CD1c-positive myeloid dendritic cell (primary cell): ENCODE data around the gene GRAMD4.

Experiments
- DNase-seq: peaks from one replicate; pipeline ENCODE4 v3.0.0-alpha.2; 2016; ENCODE audit errors: extremely low spot score

GRAMD4 gene

DNA sequence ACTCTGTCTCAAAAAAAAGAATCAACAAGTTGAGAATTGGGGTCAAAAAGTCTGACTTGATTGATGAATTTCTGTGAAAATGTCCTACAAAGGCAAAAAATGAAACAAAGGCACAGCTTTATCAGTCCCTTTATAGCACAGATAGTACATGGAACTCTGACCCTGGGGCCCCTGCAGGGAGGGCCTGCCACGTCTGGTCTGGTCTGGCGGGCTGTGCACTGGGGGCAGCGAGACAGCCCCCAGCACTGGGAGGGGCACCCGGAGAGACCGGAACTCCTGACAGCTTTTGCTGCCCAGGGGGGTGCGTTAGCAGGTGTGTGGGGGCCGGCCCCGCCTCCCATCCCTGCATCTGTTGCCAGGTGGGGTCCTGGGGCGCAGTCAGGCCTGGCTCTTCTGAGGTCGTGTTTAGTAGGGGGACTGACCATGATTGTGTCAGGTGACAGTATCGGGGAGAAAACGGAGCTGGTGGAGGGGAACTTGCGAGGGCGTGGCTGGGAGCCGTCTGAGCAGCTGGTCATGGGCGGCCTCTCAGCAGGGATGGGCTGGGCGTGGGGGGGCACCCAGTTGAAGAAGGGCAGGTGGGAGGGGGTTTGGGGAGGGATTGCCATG lies 51.7 kb downstream of the GRAMD4 start:
- no peak for DNase-seq

DNA sequence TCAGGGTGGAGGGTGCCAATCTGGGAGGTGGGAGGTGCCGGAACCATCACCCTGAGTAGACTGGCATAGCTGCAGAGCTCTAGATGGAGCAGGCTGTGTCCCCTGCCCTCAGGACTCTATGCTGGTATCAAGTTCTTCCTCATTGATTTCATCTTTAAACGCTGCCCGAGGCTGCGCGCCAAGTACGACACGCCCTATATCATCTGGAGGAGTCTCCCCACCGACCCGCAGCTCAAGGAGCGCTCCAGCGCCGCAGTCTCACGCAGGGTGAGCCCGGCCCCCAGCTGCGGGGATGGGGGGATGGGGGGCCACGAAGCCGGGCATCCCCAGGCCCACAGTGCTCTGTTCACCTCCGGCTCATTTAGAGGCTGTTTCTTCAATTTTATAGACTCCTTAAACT lies 52.5 kb downstream of the GRAMD4 start:
- no peak for DNase-seq

GRCh38 chr22:46673205-46673604 lies 53.0 kb downstream of the GRAMD4 start:
- DNase-seq, result no peak

DNA sequence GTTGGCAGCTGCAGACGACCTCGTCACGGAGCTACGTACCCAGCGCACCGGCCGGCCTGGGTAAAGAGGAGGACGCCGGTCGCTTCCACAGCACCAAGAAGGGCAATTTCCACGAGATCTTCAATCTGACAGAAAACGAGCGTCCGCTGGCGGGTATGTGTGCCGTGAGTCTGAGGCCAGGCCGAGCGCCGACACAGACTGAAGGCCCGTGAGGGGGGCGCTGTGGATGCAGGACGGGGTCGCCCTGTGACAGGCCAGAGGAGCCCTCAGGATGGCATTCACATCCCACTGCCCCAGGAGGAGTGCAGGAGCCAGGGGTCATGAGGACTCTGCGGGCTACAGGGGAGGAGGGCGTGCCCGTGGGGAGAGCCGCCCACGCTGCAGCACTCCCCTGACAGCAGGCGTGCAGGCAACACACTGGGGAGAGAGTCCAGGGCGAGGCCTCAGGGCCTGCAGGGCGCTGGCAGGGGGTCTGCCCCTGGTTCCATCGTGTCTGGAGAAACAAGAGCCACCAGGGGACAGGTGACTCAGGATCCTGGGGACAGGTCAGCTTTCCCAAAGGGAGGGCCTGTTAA lies 53.6 kb downstream of the GRAMD4 start:
- DNase-seq, result peak; percentile 27

- peak; percentile 90 for DNase-seq
Observed at GRCh38 chr22:46674367-46674781, 54.2 kb downstream of the GRAMD4 start.

GRCh38 chr22:46674906-46675305 lies 54.7 kb downstream of the GRAMD4 start:
- DNase-seq, result no peak

DNA sequence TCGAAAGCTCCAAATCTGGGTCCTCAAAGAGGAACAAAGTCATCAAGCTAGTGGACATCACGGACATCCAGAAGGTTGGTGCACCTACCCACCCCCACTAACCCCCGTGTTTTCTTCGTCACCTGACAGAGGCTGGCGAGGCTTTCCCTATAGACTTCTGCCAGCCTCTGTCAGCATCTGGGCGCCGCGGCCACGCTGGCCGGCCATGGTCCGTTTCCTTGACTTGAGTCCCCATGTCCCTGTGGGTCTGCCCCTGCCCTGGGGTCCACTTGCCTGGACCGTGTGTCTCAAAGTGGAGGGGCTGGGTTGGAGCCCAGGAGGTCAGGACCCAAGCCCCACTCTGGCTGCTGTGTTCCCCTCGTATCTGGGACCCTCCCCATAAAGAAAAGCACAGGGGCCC lies 55.3 kb downstream of the GRAMD4 start:
- DNase-seq, result no peak

DNA sequence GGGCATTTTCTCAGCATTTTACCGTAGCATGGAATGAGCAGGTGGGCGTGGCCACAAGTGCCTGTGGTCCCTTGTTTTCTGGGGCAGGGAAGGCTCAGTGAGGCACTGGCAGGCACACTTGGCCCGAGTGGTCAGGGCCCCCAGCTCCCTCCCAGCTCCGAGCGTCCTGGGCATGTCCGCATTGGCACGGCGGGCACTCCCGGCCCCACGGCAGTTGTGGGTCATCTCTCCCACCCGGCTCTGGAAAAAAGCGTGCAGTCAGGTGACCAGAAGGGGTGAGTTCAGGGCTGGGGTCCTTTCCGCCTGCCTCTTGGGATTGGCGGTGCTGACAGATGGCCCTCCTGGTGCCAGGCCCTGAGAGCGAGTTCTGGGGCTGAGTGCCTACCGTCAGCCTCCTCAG lies 55.8 kb downstream of the GRAMD4 start:
- DNase-seq, result no peak

GRCh38 chr22:46676479-46676878 lies 56.3 kb downstream of the GRAMD4 start:
- no peak for DNase-seq

DNA sequence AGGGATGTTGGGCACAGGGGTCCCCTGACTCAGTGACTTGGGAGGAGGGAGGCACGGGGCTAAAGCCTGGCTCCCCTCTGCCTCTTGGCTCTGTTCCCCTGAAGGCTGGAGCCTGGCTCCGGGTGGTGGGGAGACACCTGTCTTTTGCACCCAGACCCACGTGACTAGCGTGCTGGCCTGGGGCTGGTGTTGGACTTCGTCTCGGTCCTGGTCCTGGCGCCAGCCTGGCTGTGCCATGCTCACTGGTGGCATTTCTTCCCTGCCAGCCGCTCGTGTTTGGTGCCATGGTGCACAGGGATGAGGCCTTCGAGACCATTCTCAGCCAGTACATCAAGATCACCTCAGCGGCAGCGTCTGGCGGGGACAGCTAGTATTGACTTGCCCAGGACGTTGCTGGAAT lies 56.7 kb downstream of the GRAMD4 start:
- DNase-seq, result no peak

DNA sequence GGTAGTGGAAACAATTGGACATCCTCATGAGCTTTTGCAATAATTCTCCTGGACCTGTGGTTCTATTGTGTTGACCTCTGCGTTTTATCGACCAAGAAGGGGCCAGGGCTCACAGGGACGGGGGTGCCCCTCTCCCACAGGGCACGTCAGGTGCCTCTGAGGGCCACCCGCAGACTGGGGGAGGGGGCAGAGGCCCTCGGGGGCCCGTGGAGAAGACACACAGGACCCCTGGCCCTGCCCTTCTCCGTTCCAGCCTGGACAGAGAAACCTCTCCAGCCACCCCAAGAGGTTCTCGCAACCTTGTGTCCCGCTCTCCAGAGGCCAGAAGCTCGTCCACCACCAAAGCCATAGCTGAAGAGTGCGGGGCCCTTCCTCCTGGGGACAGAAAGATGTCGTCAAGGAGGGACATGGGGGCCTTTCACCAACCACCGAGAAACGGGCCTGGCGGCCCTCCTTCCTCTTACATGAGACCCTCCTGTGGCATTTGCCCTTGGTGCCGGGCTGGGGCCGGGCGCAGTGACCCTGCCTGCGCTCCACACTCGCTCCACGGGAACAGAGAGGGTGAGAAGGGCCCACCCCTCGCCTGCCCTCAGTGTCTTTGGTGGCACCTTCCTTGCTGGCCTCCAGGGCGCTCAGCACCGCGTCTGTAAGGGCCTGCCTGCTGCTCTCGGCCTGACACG lies 57.3 kb downstream of the GRAMD4 start:
- DNase-seq, result no peak

DNA sequence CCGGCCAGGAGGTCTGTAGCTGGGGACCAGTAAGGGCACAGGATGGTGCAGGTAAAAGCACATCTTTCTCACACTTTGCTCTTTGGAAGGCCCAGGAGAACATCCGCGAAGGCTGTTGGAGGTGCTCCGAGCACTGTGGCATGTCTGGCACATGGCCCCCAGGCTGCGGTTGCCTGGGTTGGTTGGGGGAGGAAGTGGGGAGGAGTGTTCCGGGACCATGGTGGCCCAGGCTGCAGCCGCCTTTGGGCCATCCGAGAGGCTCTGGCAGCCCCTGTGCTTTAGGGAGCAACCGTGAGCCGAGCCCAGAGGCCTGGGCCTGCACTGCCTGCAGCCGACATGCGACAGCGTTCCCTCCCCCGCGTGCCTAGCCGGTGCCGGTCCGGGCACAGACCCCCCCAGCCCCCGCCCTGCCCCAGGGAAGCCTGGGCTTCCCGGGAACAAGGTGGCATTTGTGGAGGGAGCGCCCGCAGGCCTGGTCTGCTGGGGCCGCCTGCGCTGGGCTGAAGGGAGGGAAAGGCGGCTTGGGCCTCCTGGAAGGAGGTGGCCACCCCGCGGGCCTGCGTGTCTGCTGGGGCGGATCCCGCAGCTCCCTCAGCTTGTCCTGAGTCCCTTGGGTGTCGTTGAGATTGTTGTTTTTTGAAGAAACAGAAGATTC lies 57.9 kb downstream of the GRAMD4 start:
- no peak for DNase-seq

DNA sequence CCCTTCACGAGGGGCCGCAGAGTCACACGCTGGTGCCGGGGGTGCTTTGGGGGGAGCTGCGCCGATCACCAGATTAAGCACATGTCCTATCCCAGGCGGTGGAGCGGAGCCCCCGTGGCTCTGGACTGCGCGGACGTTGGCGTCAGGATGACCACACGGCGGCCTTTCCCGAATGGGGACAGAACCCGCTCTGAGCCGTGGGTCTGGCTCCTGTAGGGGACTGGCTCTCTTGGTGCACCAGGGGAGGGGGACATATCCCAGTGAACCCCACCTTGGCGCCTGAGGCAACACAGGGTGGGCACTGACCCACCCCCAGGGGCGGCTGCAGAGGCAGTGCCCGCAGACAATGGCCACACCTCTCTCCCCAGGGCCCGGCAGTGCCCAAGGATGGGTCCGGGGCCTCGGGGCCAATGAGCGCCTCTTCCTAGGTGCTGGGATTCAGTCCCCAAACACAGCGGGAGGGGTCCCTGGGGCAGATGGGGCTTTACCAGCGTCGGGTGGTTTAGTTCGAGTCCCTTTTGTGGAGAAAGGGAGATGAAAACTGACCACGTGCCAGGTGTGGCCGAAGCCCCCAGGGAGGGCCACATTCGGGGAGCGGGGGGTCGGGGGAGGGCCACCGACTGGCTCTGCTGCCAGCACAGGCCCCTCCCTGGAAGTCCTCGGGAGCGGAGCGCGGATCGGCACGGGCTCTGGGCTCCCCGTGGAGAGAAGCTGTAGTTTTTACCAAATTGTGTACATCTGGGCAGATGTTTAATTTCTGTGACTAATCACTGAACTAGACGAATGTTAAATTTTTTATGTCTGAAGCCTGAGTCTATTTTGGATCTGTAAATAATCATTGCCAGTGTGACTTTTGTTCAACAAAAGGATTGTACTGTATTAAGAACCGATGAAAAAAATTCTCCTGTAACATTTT lies 58.9 kb downstream of the GRAMD4 start:
- no peak for DNase-seq

DNA sequence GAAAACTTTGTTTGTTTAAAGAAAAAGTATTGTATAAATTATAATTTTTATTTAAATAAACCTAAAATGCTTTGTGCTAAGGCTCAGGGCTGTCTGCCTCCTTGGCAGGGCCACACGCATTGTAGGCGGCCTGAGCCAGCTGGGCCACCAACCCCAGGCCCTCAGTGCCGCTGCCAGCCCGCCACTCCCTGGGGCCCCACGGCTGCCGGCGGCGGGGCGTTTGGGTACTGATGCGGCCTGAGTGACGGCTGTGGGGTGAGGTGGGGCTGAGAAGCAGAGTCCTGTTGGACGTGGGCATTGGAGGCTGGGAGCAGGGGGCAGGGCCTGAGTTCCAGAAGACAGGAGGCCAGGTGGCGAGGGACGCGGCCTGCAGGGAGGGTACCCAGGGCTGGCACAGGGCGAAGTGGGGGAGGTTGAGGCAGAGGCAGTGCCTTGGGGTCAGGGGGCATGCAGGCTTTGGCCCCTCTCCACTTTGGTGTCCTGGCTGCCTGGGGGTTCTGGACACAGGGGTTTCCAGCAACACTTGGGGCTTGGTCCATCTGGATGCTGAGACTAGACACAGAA lies 59.6 kb downstream of the GRAMD4 start:
- DNase-seq, result no peak

DNA sequence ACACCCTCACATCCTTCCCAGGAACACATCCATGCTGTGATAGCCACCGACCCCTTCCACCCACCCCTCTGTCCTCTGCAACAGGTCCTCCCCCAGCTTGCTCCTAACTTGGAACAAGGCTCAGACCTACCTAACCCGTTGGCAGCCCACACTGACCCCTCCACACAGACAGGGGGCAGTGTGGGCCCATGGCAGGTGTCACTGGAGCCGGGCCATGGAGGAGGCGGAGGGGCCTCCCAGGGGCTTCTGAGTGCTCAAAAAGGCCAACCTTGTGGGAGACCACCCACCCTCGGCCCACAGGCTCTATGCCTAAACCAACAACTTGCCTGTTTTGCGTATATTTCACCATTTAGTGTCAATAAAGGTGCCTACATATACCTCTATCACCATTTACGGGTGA lies 60.8 kb downstream of the GRAMD4 start:
- peak; percentile 15 for DNase-seq

- no peak for DNase-seq
Observed at GRCh38 chr22:46682011-46682731, 62.0 kb downstream of the GRAMD4 start.

- DNase-seq, result no peak
Observed at GRCh38 chr22:46684706-46685105, 64.5 kb downstream of the GRAMD4 start.

DNA sequence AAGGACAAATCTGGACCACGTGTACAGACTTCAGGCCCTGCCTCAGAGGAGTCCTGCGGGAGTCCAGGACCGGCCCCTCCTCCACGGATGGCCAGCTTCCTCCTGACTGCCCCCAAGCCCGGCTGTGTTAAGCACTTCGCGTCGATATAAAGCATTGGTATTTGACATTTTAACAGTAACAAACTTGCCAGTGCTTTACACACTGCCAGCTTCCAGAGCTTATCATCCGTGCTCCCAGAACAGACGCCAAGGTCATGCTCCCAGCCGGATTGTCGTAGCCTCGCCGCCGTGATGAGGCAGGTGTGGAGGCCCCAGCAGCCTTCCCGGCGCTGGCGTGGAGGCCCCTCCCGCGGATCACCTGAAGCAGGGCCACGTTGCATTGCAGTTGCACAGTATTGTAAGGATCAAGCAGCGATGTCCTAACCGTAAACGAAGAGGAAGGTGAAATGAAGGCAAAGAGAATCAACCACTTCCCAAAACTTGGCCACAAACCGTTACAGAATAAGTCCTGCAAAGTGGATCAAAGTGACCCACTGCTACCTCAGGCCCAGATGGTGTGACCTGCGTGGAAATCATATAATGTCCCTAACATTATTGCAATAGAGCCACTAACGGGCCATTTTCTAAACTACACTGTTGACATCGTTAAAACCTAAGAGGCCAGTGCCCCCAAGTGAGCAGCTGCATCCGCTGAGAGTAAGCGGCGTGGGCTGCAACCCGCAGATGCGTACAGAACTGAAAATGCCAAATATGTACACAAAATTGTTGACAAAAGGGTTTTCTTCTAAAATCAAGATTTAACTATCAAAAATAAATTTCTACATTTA lies 66.2 kb downstream of the GRAMD4 start:
- peak; percentile 38 for DNase-seq

DNA sequence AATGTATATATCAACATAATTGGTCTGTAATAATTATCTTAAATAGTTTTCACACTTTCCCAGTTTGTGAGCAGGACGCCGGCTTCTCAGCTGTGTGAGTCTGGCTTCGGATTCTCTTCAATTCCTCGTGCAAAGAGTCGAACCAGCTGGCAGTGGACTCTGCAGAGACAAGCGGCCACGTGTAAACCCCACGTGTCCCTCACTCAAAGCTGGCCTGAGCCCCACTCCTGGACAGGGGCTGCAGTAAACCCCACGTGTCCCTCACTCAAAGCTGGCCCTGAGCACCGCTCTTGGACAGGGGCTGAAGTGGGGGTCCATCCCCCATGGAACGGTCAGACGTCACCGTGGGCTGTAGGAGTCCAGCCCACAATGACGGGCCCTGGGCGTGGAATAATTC lies 66.9 kb downstream of the GRAMD4 start:
- DNase-seq, result no peak

GRCh38 chr22:46687460-46687859 lies 67.3 kb downstream of the GRAMD4 start:
- DNase-seq, result no peak
